ENCODE measurements around the gene NACA2.

- TF ChIP-seq, protein P1, sequence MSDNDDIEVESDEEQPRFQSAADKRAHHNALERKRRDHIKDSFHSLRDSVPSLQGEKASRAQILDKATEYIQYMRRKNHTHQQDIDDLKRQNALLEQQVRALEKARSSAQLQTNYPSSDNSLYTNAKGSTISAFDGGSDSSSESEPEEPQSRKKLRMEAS (IDR thresholded peaks at IDR 0.05) = no peak
- TF ChIP-seq CREB1 (IDR thresholded peaks at IDR 0.05; ENCODE audit: low read depth) (no peak), RAD21 (IDR thresholded peaks at IDR 0.05; ENCODE audit: low read depth) (no peak), EP300 (IDR thresholded peaks at IDR 0.05; ENCODE audit: borderline replicate concordance) (no peak), YY1 (IDR thresholded peaks at IDR 0.05; ENCODE audit: low read depth) (no peak)
These were observed 34.5 kb upstream of the NACA2 start for GRCh38 chr17:61625564-61625963.
